SK-N-SH (cell line): ENCODE measurements around the gene SGTA. TPM values are rescaled to one million over a fixed set of nuclear protein-coding genes. Genes with fewer than 3 reads are reported as not detected.

Experiments
- CTCF ChIA-PET: fragments of 300-600, 350-600 bp; formaldehyde crosslinking; extraction: SDS; loops from one replicate; lab custom pipeline; 2021; lab: Yijun Ruan, JAX
- POLR2A ChIA-PET: fragments of 350-600 bp; sonication (Branson Sonifier 250); formaldehyde crosslinking; extraction: SDS; loops from one replicate; lab custom pipeline; 2020; ENCODE audit warnings: antibody characterized with exemption, inconsistent platforms; lab: Yijun Ruan, JAX
- DNase-seq: peaks from one replicate; pipeline ENCODE4 v3.0.0; 2012
- H2AFZ ChIP-seq: fragments of 200-600 bp; sonication (generic); 2 replicates; pipeline ENCODE4 v1.8.1; 2016; ENCODE audit warnings: antibody characterized with exemption, mild to moderate bottlenecking, low read depth
- H3F3A ChIP-seq: fragments of 200-600 bp; sonication (generic); replicated peaks from 2 replicates; pipeline ENCODE3; 2016; ENCODE audit warnings: antibody characterized with exemption, mild to moderate bottlenecking; ENCODE audit not compliant: insufficient read depth
- H3K27ac ChIP-seq, 2 experiments: fragments of 200-500 bp in 1 of 2; fragments of 200-600 bp in 1 of 2; sonication (Bioruptor generic) in 1 of 2; sonication (generic), shearing (Covaris generic) in 1 of 2; 2 replicates each; pipeline versions ENCODE4 v1.5.1 to v1.6.1; 2014 to 2016; ENCODE audit warnings: low read depth in 2 of 2, inconsistent platforms in 1 of 2, low read length in 1 of 2, mild to moderate bottlenecking in 1 of 2, mixed read lengths in 1 of 2
- H3K27me3 ChIP-seq: fragments of 200-600 bp; sonication (generic), shearing (Covaris generic); 2 replicates; pipeline ENCODE4 v1.6.1; 2016; ENCODE audit warnings: mixed run types; ENCODE audit not compliant: insufficient read depth
- H3K36me3 ChIP-seq, 2 experiments: fragments of 200-500 bp in 1 of 2; fragments of 200-600 bp in 1 of 2; sonication (Bioruptor generic) in 1 of 2; sonication (generic) in 1 of 2; replicated peaks in 1 of 2; 2 replicates each; pipeline versions ENCODE3 to v1.5.1; 2014 to 2016; ENCODE audit warnings: low read length in 1 of 2, mild to moderate bottlenecking in 1 of 2; ENCODE audit not compliant: insufficient read depth in 2 of 2, control insufficient read depth in 1 of 2
- H3K4me1 ChIP-seq, 2 experiments: fragments of 200-500 bp in 1 of 2; fragments of 200-600 bp in 1 of 2; sonication (Bioruptor generic) in 1 of 2; sonication (generic), shearing (Covaris generic) in 1 of 2; 2 replicates each; pipeline versions ENCODE4 v1.5.1 to v1.6.1; 2014 to 2016; ENCODE audit warnings: low read depth in 1 of 2, low read length in 1 of 2, mixed run types in 1 of 2; ENCODE audit not compliant: insufficient read depth in 2 of 2, control insufficient read depth in 1 of 2
- H3K4me2 ChIP-seq: fragments of 200-600 bp; sonication (generic), shearing (Covaris generic); 2 replicates; pipeline ENCODE4 v1.6.1; 2017; ENCODE audit warnings: mixed run types
- H3K4me3 ChIP-seq, 2 experiments: fragments of 200-500 bp in 1 of 2; fragments of 200-600 bp in 1 of 2; sonication (Bioruptor generic) in 1 of 2; sonication (generic), shearing (Covaris generic) in 1 of 2; 2 replicates each; pipeline versions ENCODE4 v1.5.1 to v1.8.1; 2014 to 2016; ENCODE audit warnings: low read depth in 2 of 2, inconsistent platforms in 1 of 2, low read length in 1 of 2, mild to moderate bottlenecking in 1 of 2, mixed read lengths in 1 of 2, moderate library complexity in 1 of 2
- H3K79me2 ChIP-seq: fragments of 200-600 bp; sonication (generic); 2 replicates; pipeline ENCODE4 v1.8.1; 2017; ENCODE audit warnings: mild to moderate bottlenecking; ENCODE audit not compliant: insufficient read depth
- H3K9ac ChIP-seq: fragments of 200-600 bp; sonication (generic); 2 replicates; pipeline ENCODE4 v1.6.1; 2017; ENCODE audit warnings: mixed run types
- H3K9me2 ChIP-seq: fragments of 200-600 bp; sonication (generic); 2 replicates; pipeline ENCODE4 v1.6.1; 2017; ENCODE audit warnings: mixed run types
- H3K9me3 ChIP-seq: fragments of 200-600 bp; sonication (generic); 2 replicates; pipeline ENCODE4 v1.6.1; 2017; ENCODE audit warnings: mixed run types, mild to moderate bottlenecking, moderate library complexity
- H4K20me1 ChIP-seq: fragments of 200-600 bp; sonication (generic); 2 replicates; pipeline ENCODE4 v1.6.1; 2017; ENCODE audit warnings: mild to moderate bottlenecking, mixed run types; ENCODE audit not compliant: insufficient read depth
- ELF1 ChIP-seq: IDR thresholded peaks from 2 replicates; pipeline ENCODE4 v1.4.0; 2012
- EZH2phosphoT487 ChIP-seq: fragments of 200-600 bp; sonication (generic); IDR thresholded peaks from 2 replicates; pipeline ENCODE4 v1.6.1; 2017; ENCODE audit warnings: low read depth, mixed run types, mild to moderate bottlenecking, antibody characterized with exemption, moderate library complexity, borderline replicate concordance
- FOSL2 ChIP-seq: IDR thresholded peaks from 2 replicates; pipeline ENCODE4 v1.4.0; 2012; ENCODE audit warnings: low read depth, mild to moderate bottlenecking, moderate library complexity, borderline replicate concordance
- FOXM1 ChIP-seq: IDR thresholded peaks from 2 replicates; pipeline ENCODE4 v1.4.0; 2012; ENCODE audit warnings: low read depth, mild to moderate bottlenecking
- GABPA ChIP-seq: IDR thresholded peaks from 2 replicates; pipeline ENCODE4 v1.4.0; 2012; ENCODE audit warnings: low read depth, mild to moderate bottlenecking
- MXI1 ChIP-seq: IDR thresholded peaks from 2 replicates; pipeline ENCODE4 v1.6.1; 2012; ENCODE audit warnings: mild to moderate bottlenecking, low read depth, low read length, improper control_type of control experiment
- NRF1 ChIP-seq: IDR thresholded peaks from 2 replicates; pipeline ENCODE4 v1.6.1; 2012; ENCODE audit warnings: low read depth, mild to moderate bottlenecking, low read length
- POLR2AphosphoS5 ChIP-seq: IDR thresholded peaks from 2 replicates; pipeline ENCODE4 v1.6.1; 2012; ENCODE audit warnings: low read depth, low read length
- RCOR1 ChIP-seq: fragments of 150-350 bp; IDR thresholded peaks from 2 replicates; pipeline ENCODE4 v1.6.1; 2017; ENCODE audit warnings: antibody characterized with exemption, low read length
- SIN3A ChIP-seq: IDR thresholded peaks from 2 replicates; pipeline ENCODE4 v1.6.1; 2012; ENCODE audit warnings: low read depth, mild to moderate bottlenecking, low read length, moderate library complexity, borderline replicate concordance
- TAF1 ChIP-seq: IDR thresholded peaks from 2 replicates; pipeline ENCODE4 v1.6.1; 2012; ENCODE audit warnings: low read depth, mild to moderate bottlenecking, low read length, moderate library complexity, borderline replicate concordance
- TCF12 ChIP-seq: IDR thresholded peaks from 2 replicates; pipeline ENCODE4 v1.4.0; 2012
- TEAD4 ChIP-seq: IDR thresholded peaks from 2 replicates; pipeline ENCODE4 v1.4.0; 2012; ENCODE audit warnings: mild to moderate bottlenecking, borderline replicate concordance; ENCODE audit not compliant: insufficient read depth
- YY1 ChIP-seq: IDR thresholded peaks from 2 replicates; pipeline ENCODE4 v1.4.0; 2012; ENCODE audit warnings: low read depth, mild to moderate bottlenecking
- WGBS: methylation state at CpG from one replicate; pipeline ENCODE4 v1.1.6; 2017; ENCODE audit warnings: low lambda C conversion rate; 5-methylcytosine and 5-hydroxymethylcytosine counted together
- polyA plus RNA-seq, 3 experiments: library from polyadenylated mRNA; depleted of rRNA; stranded (reverse); fragments of >200 nt; gene quantifications; 2 replicates each; pipeline ENCODE4 v1.2.3, GENCODE V29; 2012
- TF ChIP-seq, protein P1 (sequence below): IDR thresholded peaks from 2 replicates; pipeline ENCODE4 v1.4.0; 2012; ENCODE audit warnings: low read depth, borderline replicate concordance
- TF ChIP-seq, protein P2 (sequence below): fragments of 200-600 bp; sonication (generic); IDR thresholded peaks from 2 replicates; pipeline ENCODE4 v1.6.1; 2017; ENCODE audit warnings: antibody characterized with exemption, mild to moderate bottlenecking, moderate library complexity
- TF ChIP-seq, protein P3 (sequence below): IDR thresholded peaks from 2 replicates; pipeline ENCODE4 v1.4.0; 2012; ENCODE audit warnings: low read depth, borderline replicate concordance
- TF ChIP-seq, protein P4 (sequence below): fragments of 150-350 bp; IDR thresholded peaks from 2 replicates; pipeline ENCODE4 v1.6.1; 2017; ENCODE audit warnings: antibody characterized with exemption, low read length, low read depth, borderline replicate concordance
- TF ChIP-seq, protein P5 (sequence below): fragments of 150-350 bp; IDR thresholded peaks from 2 replicates; pipeline ENCODE4 v1.6.1; 2016; ENCODE audit warnings: mild to moderate bottlenecking, low read depth, low read length

The SGTA gene
- polyA plus RNA-seq, 1 of the 3 experiments (the other 2 are of a cell fraction): 78.4 TPM

DNA sequence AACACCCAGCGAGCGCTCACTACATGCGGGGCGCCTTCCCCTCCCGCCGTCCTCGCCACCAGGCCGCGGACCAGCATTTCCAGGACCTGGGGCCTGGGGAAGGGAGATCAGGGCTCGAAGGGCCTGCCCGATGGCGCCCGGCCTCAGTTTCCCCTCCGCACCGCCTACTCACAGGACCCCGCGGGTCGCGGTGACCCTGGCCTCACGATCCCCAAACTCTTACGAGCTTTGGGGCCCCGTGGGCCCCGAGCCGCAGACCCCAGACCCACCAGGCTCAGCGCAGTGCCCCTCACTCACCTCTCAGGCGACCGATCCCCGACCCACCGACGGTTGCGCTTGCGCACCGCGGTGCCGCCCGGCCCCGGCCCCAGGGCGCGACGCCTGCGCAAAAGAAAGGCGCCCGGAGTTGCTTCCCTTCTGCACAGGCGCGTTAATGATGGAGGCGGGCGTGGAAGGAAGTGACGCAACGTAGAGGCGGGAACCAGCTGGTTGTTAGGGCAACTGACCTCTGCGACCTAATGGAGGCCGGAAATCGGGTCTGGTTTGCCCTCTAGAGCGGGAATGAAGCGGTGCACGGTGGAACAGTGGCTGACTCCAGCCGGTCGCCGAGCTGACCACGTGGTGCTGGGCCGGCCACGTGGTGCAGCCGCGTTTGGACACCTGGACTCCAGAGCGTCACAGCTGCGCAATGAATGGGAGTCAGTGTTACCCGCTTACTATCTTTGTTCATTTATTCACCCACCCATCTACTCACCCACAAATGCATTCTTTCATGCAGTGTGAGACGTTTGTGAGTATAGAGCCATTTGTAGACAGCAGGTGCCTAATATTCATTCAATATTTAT is at the start of gene SGTA (continued):
- TF ChIP-seq, protein P1, sequence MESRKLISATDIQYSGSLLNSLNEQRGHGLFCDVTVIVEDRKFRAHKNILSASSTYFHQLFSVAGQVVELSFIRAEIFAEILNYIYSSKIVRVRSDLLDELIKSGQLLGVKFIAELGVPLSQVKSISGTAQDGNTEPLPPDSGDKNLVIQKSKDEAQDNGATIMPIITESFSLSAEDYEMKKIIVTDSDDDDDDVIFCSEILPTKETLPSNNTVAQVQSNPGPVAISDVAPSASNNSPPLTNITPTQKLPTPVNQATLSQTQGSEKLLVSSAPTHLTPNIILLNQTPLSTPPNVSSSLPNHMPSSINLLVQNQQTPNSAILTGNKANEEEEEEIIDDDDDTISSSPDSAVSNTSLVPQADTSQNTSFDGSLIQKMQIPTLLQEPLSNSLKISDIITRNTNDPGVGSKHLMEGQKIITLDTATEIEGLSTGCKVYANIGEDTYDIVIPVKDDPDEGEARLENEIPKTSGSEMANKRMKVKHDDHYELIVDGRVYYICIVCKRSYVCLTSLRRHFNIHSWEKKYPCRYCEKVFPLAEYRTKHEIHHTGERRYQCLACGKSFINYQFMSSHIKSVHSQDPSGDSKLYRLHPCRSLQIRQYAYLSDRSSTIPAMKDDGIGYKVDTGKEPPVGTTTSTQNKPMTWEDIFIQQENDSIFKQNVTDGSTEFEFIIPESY: no peak
- peak; percentile 82 for TF ChIP-seq SIN3A
- TF ChIP-seq TAF1: 0 out of 2 replicates have a peak, but pooled peaks have one; percentile 13
- TF ChIP-seq, protein P2, sequence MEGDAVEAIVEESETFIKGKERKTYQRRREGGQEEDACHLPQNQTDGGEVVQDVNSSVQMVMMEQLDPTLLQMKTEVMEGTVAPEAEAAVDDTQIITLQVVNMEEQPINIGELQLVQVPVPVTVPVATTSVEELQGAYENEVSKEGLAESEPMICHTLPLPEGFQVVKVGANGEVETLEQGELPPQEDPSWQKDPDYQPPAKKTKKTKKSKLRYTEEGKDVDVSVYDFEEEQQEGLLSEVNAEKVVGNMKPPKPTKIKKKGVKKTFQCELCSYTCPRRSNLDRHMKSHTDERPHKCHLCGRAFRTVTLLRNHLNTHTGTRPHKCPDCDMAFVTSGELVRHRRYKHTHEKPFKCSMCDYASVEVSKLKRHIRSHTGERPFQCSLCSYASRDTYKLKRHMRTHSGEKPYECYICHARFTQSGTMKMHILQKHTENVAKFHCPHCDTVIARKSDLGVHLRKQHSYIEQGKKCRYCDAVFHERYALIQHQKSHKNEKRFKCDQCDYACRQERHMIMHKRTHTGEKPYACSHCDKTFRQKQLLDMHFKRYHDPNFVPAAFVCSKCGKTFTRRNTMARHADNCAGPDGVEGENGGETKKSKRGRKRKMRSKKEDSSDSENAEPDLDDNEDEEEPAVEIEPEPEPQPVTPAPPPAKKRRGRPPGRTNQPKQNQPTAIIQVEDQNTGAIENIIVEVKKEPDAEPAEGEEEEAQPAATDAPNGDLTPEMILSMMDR: peak; percentile 38
- TF ChIP-seq, protein P3, sequence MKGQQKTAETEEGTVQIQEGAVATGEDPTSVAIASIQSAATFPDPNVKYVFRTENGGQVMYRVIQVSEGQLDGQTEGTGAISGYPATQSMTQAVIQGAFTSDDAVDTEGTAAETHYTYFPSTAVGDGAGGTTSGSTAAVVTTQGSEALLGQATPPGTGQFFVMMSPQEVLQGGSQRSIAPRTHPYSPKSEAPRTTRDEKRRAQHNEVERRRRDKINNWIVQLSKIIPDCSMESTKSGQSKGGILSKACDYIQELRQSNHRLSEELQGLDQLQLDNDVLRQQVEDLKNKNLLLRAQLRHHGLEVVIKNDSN: peak; percentile 95
- TF ChIP-seq EZH2phosphoT487: no peak
- TF ChIP-seq GABPA: peak; percentile 93
- TF ChIP-seq TEAD4: no peak

DNA sequence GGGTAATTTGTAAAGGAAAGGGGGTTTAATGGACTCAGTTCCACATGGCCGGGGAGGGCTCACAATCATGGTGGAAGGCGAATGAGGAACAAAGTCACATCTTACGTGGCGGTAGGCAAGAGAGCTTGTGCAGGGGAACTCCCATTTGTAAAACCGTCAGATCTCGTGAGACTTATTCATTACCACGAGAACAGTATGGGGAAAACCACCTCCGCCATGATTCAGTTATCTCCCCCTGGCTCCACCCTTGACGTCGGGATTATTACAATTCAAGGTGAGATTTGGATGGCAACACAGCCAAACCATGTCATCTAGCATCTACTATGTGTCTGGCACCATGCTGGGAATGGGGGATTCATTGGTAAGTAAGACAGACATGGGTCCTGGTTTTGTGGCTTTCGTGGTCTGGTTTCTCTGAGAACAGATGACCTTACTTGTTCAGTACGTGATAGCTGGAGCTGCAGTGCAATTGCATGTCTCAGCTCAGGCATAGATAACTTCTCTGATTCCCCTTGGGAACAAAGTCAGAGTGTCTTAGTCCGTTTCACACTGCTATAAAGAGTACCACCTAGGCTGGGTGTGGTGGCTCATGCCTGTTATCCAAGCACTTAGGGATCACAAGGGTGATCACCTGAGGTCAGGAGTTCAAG is 44.9 kb upstream of the SGTA start:
- no peak for DNase-seq
- Histone ChIP-seq H4K20me1 (no peaks in the 10 kb centered on the region), H3K4me1 (no peaks in the 10 kb centered on the region), H3K4me2 (no peak overlapping the region)
- WGBS: 83% methylated on average over 11 of the region's 13 CpGs
- TF ChIP-seq FOXM1: no peak
- TF ChIP-seq, protein P4, sequence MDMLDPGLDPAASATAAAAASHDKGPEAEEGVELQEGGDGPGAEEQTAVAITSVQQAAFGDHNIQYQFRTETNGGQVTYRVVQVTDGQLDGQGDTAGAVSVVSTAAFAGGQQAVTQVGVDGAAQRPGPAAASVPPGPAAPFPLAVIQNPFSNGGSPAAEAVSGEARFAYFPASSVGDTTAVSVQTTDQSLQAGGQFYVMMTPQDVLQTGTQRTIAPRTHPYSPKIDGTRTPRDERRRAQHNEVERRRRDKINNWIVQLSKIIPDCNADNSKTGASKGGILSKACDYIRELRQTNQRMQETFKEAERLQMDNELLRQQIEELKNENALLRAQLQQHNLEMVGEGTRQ: no peak
- TF ChIP-seq ELF1: no peak
- no peak for TF ChIP-seq MXI1
- TF ChIP-seq, protein P5, sequence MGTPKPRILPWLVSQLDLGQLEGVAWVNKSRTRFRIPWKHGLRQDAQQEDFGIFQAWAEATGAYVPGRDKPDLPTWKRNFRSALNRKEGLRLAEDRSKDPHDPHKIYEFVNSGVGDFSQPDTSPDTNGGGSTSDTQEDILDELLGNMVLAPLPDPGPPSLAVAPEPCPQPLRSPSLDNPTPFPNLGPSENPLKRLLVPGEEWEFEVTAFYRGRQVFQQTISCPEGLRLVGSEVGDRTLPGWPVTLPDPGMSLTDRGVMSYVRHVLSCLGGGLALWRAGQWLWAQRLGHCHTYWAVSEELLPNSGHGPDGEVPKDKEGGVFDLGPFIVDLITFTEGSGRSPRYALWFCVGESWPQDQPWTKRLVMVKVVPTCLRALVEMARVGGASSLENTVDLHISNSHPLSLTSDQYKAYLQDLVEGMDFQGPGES: no peak
- no peak for TF ChIP-seq NRF1
- no peak for TF ChIP-seq YY1
- TF ChIP-seq FOSL2: no peak
- TF ChIP-seq TAF1: no peak
- no peak for TF ChIP-seq POLR2AphosphoS5
- TF ChIP-seq, protein P2: no peak
- no peak for TF ChIP-seq TCF12
- no peak for TF ChIP-seq RCOR1
- TF ChIP-seq, all 33 proteins: peak for 0
- Histone ChIP-seq H3K36me3 (peaks cover 8 to 20% of the 10 kb centered on the region in 2 experiments), H3K9ac (no peak overlapping the region), H3F3A (no peaks in the 10 kb centered on the region), H3K79me2 (no peaks in the 10 kb centered on the region), H3K4me3 (no peak overlapping the region), H3K27ac (no peak overlapping the region), H3K27me3 (no peaks in the 10 kb centered on the region), H2AFZ (no peak overlapping the region), H3K9me2 (no peaks in the 10 kb centered on the region), H3K9me3 (peaks cover 5% of the 10 kb centered on the region; the same call in 1 of the 2 replicates)
- POLR2A ChIA-PET: interaction anchor here (0.6 kb wide), 1 partner anchor 16 kb away, joined by 4 read pairs; no protein-coding TSS in a partner anchor
- CTCF ChIA-PET: no interaction called here
